ES-I3 (cell line): ENCODE data around the gene ST3GAL4.

Experiments
- H3K36me3 ChIP-seq: 2 replicates; pipeline ENCODE4 v1.6.1; 2013; ENCODE audit warnings: mild to moderate bottlenecking, low read length, control low read depth, moderate library complexity; ENCODE audit not compliant: insufficient read depth
- H3K4me1 ChIP-seq: 2 replicates; pipeline ENCODE4 v1.6.1; 2013; ENCODE audit warnings: mild to moderate bottlenecking, control low read depth, low read length; ENCODE audit not compliant: insufficient read depth
- H3K9ac ChIP-seq: 2 replicates; pipeline ENCODE4 v1.6.1; 2013; ENCODE audit warnings: low read depth, mild to moderate bottlenecking, low read length, moderate library complexity
- H3K9me3 ChIP-seq: 2 replicates; pipeline ENCODE4 v1.6.1; 2013; ENCODE audit warnings: mild to moderate bottlenecking, low read length, moderate library complexity; ENCODE audit not compliant: control insufficient read depth, insufficient read depth

ST3GAL4 gene

DNA sequence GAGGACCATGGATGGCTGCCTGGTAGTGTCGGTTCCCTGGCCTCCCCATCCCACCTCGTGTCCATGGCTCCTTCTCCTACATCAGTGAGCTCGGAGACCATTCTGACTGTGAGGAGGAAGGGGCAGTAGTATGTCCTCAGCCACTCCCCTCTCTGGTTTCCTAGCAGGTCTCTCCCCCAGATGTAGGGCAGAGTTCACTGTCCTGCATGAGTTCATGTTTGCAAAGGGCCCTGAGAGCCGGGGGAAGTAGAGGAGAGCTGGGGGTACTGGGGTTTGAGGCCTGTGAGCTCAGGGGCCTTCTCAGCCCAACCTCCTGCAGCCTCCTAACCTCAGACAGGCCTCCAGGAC is 18.4 kb upstream of the ST3GAL4 start:
- Histone ChIP-seq H3K4me1 (peaks cover 10% of the 10 kb centered on the region), H3K36me3 (no peaks in the 10 kb centered on the region; the same call in 1 of the 2 replicates), H3K9ac (no peak overlapping the region), H3K9me3 (no peaks in the 10 kb centered on the region)

DNA sequence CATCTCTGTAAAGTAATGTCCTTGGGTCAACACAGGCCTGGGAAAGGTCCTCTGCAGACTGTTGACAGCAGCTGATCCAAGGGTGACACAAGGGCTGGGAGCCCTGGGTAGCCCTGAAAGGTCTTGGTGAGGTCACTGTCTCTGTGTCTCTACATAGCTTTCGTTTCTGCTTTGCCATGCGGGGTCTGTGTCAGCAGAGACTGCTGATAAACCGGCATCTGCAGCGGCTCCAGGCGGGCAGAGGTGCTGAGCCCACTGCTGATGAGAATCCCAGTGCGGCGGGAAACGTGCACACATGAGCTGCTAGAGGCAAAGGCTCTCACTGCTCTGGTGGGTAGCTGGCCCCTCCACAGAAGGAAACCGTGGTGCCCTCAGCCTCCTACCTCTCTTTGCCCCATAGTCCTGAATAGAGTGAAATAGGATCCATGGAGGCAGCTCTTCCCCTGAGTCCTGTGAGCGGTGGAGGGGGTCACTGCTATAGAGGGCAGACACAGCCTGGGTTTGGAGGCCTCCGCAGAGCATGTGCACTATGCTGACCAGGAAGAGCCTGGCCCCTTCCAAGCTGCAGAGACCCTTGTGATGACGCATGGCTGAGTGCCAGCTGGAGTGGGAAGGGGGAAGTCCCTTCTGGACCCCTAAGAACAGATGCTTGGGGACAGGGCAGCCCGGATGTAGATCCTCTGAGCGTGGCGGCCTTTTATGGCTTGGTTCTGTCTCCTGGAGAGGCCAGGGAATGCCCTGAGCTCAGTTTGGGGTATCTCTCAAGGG is 17.8 kb upstream of the ST3GAL4 start:
- Histone ChIP-seq H3K9ac (no peak overlapping the region), H3K36me3 (no peaks in the 10 kb centered on the region; the same call in 1 of the 2 replicates), H3K4me1 (peaks cover 10% of the 10 kb centered on the region), H3K9me3 (no peaks in the 10 kb centered on the region)

DNA sequence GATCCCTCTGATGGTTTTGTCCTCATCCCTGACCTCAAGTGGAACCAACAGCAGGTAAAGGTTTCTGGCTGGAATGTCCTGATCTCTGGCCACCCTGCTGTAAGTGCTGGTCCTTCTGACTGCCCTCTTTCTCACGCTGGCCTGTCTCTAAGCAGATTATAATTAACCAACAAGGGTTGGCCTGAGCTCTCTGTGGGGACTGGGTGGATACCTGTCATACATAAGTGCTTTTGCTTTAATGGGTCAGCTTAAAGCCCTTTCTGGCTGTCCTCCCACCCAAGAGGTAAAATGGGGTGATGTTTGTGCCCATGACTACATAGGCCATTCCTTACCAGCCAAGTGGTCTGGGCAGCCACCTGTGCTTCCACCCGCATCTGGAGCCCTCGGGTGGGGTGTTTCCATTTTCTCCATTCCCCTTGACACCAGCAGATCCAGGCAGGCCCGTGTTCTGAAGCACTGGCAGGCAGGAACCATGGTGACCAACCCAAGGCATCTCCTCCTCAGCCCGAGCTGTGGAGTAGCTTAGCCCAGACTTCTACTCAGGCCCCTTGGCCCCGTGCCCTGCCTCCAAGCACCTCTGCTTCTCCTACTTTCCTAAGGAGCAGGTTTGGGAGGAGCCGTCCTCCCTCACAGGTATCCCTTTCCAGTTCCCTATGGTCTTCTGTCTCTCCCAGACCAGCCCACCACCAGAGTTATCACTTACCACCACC is 17.0 kb upstream of the ST3GAL4 start:
- Histone ChIP-seq H3K4me1 (peaks cover 10% of the 10 kb centered on the region), H3K36me3 (no peaks in the 10 kb centered on the region; the same call in 1 of the 2 replicates), H3K9ac (no peak overlapping the region), H3K9me3 (no peaks in the 10 kb centered on the region)

DNA sequence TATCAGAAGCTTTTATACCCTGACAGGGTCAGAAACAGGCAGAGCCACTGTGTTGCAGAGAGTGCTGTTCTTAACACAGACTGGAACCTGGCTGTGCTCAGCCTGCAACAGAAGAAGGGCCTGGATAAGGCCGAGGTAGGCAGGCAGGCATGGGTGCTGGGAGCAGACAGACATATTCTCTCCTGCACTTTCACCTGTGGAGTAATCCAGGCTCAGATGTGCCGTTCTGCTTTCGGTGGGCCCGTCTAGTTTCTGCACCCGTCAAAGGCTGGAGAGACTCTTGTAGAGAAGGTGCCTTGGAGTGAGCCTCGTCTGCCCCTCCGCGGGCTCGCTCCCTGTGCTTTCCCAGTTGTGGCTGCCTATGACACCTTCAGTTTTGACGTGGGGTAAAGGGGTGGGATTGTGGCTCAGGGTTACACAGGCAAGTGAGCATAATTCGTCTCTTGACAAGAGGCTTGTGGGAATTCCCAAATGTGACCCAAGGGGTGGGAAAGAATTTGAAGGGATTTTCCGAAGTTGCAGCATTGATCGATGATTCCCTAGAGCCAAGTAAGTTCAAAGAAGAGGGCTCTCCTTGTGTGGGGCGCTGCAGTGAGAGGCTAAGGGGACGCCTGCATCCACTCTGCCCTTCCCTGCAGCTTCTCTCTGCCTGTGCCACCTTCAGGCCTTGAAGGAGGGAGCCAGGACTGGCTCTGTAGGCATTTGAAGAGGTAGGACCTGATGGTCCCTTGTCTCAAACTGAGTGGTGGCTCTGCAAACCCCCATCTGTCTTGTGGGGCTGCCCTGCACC is 16.2 kb upstream of the ST3GAL4 start:
- H3K9ac ChIP-seq: no peak overlapping the region
- H3K36me3 ChIP-seq: no peaks in the 10 kb centered on the region; the same call in 1 of the 2 replicates
- peaks cover 10% of the 10 kb centered on the region for H3K4me1 ChIP-seq
- no peaks in the 10 kb centered on the region for H3K9me3 ChIP-seq

DNA sequence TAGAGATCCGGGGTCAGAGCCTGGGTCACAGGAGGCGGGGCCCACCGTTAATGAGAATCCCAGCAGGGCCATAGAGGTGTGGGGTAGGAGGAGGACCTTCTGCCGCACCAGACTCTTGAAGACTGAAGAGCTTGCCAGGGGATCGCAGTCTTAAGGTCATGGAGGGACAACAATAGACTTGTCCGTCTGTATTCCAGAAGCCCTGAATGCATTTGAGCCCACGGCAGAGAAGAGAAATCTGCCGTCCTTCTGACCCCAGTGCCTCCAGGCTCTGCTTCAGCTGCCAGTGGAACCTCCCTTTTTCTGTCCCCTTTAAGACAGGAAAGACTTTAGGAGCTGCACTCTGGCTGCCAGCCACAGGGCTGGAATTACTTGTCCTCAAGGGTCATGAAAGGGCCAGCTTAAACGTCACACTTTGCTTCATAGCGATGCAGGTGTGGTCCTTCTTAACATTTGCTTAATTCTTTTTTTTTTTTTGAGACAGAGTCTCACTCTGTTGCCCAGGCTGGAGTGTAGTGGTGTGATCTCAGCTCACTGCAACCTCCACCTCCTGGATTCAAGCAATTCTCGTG is 15.5 kb upstream of the ST3GAL4 start:
- H3K9ac ChIP-seq: no peak overlapping the region
- H3K4me1 ChIP-seq: peaks cover 10% of the 10 kb centered on the region
- H3K36me3 ChIP-seq: no peaks in the 10 kb centered on the region; the same call in 1 of the 2 replicates
- no peaks in the 10 kb centered on the region for H3K9me3 ChIP-seq

DNA sequence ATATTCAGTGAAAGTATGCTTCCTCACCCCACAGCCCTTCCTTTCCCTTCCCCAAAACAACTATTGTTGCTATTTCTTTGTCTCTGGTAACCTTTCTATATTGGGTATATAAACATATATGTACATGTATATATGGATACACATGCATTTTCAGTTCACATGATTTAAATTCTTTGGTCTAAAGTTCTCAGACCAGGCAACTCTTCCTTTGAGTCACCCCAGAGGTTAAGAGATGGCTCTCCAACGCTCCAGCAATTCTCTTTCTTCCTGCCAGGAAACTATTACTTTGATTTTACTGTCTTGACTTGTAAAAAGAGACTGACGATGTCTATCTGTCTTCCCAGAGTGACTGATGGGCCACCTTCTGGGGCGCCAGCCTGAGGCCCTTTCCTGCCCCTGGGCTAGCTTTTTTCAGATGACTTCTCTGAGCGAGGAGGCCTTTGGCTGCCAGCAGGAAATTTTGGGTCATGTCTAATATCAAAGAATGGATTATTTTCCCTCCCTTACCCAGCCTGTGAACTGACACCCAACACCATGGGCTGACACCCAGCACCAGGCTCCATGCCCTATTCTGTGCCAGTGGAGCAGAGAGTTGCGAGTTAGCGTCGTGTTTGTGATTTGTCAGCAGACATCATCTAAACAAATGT is 14.4 kb upstream of the ST3GAL4 start:
- peaks cover 13% of the 10 kb centered on the region for H3K4me1 ChIP-seq
- no peaks in the 10 kb centered on the region for H3K9me3 ChIP-seq
- no peak overlapping the region for H3K9ac ChIP-seq
- H3K36me3 ChIP-seq: no peaks in the 10 kb centered on the region; the same call in 1 of the 2 replicates

DNA sequence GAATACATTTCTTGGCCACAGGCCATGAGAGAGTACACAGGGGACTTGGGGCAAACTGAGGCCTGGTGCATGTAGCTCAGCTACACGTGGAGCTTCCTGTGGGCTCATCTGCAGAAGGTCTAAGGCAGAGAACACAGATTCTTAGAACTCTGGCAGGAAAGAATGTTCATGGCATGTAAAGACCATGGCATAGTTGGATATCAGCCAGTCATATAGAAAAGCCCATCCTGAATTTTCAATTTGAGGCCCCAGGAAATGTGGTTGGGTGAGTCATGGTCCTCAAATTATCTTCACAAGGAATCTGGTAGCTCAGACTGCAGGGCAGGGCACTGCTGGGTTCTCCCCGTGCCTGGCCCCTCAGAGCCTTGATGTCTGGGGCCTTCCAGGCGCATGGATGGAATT is 13.7 kb upstream of the ST3GAL4 start:
- Histone ChIP-seq H3K36me3 (no peaks in the 10 kb centered on the region; the same call in 1 of the 2 replicates), H3K9ac (no peak overlapping the region), H3K4me1 (peaks cover 16% of the 10 kb centered on the region), H3K9me3 (no peaks in the 10 kb centered on the region)

DNA sequence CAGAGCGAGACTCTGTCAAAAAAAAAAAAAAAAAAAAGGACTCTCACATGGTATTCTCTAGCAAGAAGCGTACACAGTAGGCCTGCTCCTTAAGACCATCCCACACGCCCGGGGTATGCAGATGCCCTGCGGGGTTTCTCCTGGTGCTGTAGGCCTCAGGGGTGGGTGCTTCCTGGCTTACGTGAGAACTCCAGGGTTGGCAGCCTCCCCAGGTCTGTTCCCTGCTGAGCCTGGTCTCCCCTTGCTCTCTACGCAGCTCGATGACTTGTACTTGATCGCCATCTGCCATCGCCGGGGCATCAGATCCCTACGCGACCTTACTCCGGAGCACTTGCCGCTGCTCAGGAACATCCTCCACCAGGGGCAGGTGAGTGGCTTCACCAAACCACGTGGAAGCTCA is 12.4 kb upstream of the ST3GAL4 start:
- Histone ChIP-seq H3K9ac (no peak overlapping the region), H3K9me3 (no peaks in the 10 kb centered on the region), H3K4me1 (peaks cover 14% of the 10 kb centered on the region), H3K36me3 (no peaks in the 10 kb centered on the region; the same call in 1 of the 2 replicates)

DNA sequence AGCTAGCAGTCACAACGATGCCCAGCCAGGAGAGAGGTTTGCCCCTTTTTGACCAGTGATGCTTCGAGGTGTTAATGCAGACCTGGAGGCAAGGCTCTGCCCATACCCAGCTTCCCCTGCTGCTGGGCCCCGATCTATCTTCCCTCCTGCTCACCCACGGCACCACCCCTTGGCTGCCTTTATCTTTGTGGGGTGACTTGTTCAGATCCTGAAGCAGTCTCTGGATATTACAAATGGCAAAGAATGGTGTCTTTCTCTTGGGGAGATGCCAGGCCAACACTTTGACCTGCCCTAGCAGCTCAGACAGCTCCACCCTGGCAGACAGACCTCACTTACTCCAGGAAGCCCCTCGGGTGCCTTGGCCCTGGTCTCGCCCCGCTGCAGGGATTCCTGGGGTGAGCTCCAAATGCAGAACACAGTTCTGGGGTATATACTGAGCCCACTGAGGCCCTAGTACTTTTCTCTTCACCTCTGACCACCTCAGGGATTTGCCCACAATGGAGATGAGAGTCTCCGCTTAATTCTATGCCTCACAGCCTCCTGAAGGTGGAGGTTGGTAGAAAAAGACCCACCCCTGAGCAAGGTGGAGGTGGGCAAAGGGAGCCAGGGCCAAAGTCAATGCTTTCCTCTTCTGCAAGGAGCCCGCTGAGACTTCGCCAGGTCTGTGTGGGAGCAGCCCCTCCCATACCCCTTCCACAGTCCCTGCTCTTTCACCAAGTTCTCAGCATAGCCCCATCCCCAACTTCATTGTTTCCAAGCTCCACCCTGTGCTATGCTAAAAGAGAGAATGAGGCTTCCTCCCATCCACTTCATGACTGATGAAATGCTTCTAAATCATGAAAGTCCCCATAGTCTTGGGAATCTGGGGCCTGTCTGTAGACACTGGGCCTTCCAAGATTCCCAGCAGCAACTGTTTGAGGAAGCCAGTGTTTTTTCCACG is 11.1 kb upstream of the ST3GAL4 start:
- Histone ChIP-seq H3K36me3 (no peaks in the 10 kb centered on the region), H3K4me1 (peaks cover 14% of the 10 kb centered on the region), H3K9ac (no peak overlapping the region), H3K9me3 (no peaks in the 10 kb centered on the region)

DNA sequence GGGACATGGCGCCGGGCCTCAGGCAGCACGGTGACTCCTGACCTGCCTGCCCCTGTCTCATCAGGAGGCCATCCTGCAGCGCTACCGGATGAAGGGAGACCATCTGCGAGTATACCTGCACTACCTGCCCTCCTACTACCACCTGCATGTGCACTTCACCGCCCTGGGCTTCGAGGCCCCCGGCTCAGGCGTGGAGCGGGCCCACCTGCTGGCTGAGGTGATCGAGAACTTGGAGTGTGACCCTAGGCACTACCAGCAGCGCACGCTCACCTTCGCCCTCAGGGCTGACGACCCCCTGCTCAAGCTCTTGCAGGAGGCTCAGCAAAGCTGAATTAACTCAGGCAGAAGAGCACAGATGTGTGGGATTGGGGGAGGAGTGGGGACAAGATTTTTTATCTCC is 10.2 kb upstream of the ST3GAL4 start:
- H3K4me1 ChIP-seq: peaks cover 14% of the 10 kb centered on the region
- no peaks in the 10 kb centered on the region for H3K9me3 ChIP-seq
- H3K9ac ChIP-seq: no peak overlapping the region
- H3K36me3 ChIP-seq: no peaks in the 10 kb centered on the region

DNA sequence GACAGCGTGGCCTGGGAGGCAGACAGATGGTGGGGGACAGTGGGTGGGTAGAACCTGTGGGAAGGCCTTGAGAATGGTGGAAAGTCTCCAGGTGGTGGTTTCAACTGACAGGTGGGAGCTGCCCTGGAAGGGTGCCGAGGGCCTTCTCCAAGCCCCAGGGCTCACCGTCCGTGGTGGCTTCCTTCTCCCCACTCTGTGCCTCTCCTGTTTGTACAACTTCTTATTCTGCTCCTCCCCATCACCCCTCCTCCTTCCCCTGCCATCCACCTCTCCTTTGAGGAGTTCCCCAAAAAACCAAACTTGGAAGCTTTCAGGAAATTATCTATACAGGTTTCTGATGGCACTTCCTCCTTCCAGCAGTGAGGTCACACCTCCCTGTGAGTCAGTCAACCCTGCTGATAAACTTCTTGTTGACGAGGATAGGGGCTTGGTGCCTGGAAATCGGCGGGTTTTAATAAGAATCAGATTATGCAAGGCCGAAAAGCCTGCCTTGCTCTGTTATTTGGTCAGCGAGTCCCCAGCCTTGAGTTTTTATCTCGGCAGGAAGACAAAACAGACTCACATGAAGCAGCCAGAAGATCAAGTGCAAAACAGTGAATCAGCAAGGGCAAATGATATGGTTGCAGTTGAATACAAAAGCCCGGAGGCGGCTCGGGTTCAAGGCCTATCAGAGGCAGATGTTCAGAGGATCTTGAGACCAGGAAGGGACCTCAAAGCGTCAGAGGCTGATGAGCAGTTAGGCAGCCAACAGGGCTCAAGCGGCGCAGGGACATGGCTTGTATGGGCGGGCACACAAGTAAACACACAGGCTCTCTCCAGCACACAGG is 9.5 kb upstream of the ST3GAL4 start:
- H3K9ac ChIP-seq: no peak overlapping the region

DNA sequence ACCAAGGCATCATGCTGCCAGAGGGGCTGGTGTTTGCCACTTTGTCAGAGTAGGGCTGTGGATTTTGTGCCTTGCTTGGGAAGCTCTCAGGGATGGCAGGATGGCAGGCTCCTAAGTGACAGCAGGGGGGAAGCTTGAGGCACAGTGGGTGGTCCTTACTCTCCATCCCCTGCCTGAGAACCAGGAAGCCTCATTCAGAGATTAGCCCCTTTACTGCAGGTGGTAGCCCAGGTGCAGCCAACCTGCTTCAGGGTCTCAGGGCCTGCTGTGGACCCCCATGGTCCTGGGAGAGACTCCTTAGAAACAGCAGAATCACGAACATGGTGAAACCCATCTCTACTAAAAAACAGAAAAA is 8.9 kb upstream of the ST3GAL4 start:
- Histone ChIP-seq H3K9ac (no peak overlapping the region), H3K36me3 (no peaks in the 10 kb centered on the region; the same call in 1 of the 2 replicates), H3K4me1 (peaks cover 14% of the 10 kb centered on the region), H3K9me3 (no peaks in the 10 kb centered on the region)

More for the DNA sequence above, 9.5 kb upstream of the ST3GAL4 start:
- no peaks in the 10 kb centered on the region; the same call in 1 of the 2 replicates for H3K36me3 ChIP-seq
- no peaks in the 10 kb centered on the region for H3K9me3 ChIP-seq
- H3K4me1 ChIP-seq: peaks cover 14% of the 10 kb centered on the region
